ENCODE results near the gene PLA2G4E. TPM values are rescaled to one million over a fixed set of nuclear protein-coding genes. Genes with fewer than 3 reads are reported as not detected.

Gene PLA2G4E
- total RNA-seq, 1 experiment from 2014 or later, result not detected

GRCh38 chr15:41987925-41988275 is 32.9 kb downstream of the PLA2G4E start:
- intact Hi-C loops (cut with micrococcal nuclease), result loop anchor here (2.0 kb wide), 1 partner anchor 483 kb away; no protein-coding TSS in a partner anchor
- no peak overlapping the region for H3K9ac ChIP-seq (ENCODE audit: low read length)

GRCh38 chr15:41987246-41987924 is 33.5 kb downstream of the PLA2G4E start:
- H3K79me2 ChIP-seq (ENCODE audit: insufficient read depth, low read length), result no peaks in the 10 kb centered on the region
- no peak overlapping the region for H3K27ac ChIP-seq (ENCODE audit: low read depth, low read length)
- H3K9me3 ChIP-seq (ENCODE audit: control insufficient read depth in 1 of 2, insufficient read depth in 1 of 2, low read depth in 1 of 2, low read length in 2 of 2), result no peaks in the 10 kb centered on the region
- no peaks in the 10 kb centered on the region for H3K27me3 ChIP-seq (ENCODE audit: insufficient read depth, low read length)
- POLR2A ChIA-PET, result interaction anchor here (1.5 kb wide), 1 partner anchor 15 kb away, joined by 3 read pairs; the partner anchor contains the start of gene EHD4
- ATAC-seq, result no peak
- no peaks in the 10 kb centered on the region for H3K36me3 ChIP-seq (ENCODE audit: control insufficient read depth in 1 of 2, insufficient read depth in 2 of 2, low read length in 2 of 2)
- H3K4me1 ChIP-seq (ENCODE audit: control insufficient read depth in 1 of 2, insufficient read depth in 2 of 2, low read length in 2 of 2), result no peaks in the 10 kb centered on the region
- H3K9me2 ChIP-seq (ENCODE audit: insufficient read depth), result no peaks in the 10 kb centered on the region
- H4K20me1 ChIP-seq (ENCODE audit: insufficient read depth), result no peaks in the 10 kb centered on the region
- no TSS peak for BruUV-seq (replicated peaks)
- H3K4me3 ChIP-seq (replicated peaks in 1 of 2; ENCODE audit: low read depth in 1 of 2, low read length in 2 of 2), result no peak overlapping the region
- H3K9ac ChIP-seq (ENCODE audit: low read length), result no peak overlapping the region
- RAD21 ChIA-PET (ENCODE audit: low non-redundant PET in 1 of 2, low total read pairs in 2 of 2, uncharacterized antibody in 2 of 2, unreplicated experiment in 2 of 2), result no interaction called here
- no peak overlapping the region for H2AFZ ChIP-seq (ENCODE audit: low read depth, low read length, poor library complexity, severe bottlenecking)
- H3K4me2 ChIP-seq (ENCODE audit: low read length), result no peak overlapping the region
- CTCF ChIA-PET, result no interaction called here
- intact Hi-C loops (cut with micrococcal nuclease), result no loop called here
- DNase-seq (ENCODE audit: low read depth, low spot score), result no peak
- no peak for TF ChIP-seq CEBPB (IDR thresholded peaks at IDR 0.05; ENCODE audit: low read depth)
- TF ChIP-seq ELF1 (IDR thresholded peaks at IDR 0.05; ENCODE audit: borderline replicate concordance, low read depth), result no peak
- TF ChIP-seq EGR1 (IDR thresholded peaks at IDR 0.05; ENCODE audit: low read depth), result no peak
- no peak for TF ChIP-seq ZBTB33 (IDR thresholded peaks at IDR 0.05; ENCODE audit: extremely low read depth, insufficient replicate concordance, low read length)
- no peak for TF ChIP-seq POLR2A (IDR thresholded peaks at IDR 0.05; ENCODE audit: borderline replicate concordance, extremely low read depth, insufficient read depth, insufficient read length)
- TF ChIP-seq MAX (IDR thresholded peaks at IDR 0.05), result no peak
- no peak for TF ChIP-seq EZH2 (IDR thresholded peaks at IDR 0.05)
- no peak for TF ChIP-seq SIN3A (IDR thresholded peaks at IDR 0.05; ENCODE audit: low read depth)
- TF ChIP-seq ATF3 (IDR thresholded peaks at IDR 0.05), result no peak
- TF ChIP-seq RAD21 (IDR thresholded peaks at IDR 0.05; ENCODE audit: low read depth), result no peak
- no peak for TF ChIP-seq TCF7L2 (IDR thresholded peaks at IDR 0.05; ENCODE audit: borderline replicate concordance, extremely low read depth, insufficient read depth, insufficient read length)
- TF ChIP-seq EZH2phosphoT487 (IDR thresholded peaks at IDR 0.05; ENCODE audit: borderline replicate concordance), result no peak
- no peak for TF ChIP-seq ZNF274 (IDR thresholded peaks at IDR 0.05; ENCODE audit: low read depth, low read length)
- TF ChIP-seq CBX3 (IDR thresholded peaks at IDR 0.05; ENCODE audit: low read depth), result no peak
- TF ChIP-seq ZFX (IDR thresholded peaks at IDR 0.05), result no peak
- no peak for TF ChIP-seq JUND (IDR thresholded peaks at IDR 0.05)
- TF ChIP-seq SRF (IDR thresholded peaks at IDR 0.05; ENCODE audit: low read depth), result no peak

More at GRCh38 chr15:41987925-41988275, 32.9 kb downstream of the PLA2G4E start:
- ChIA-PET RAD21 (ENCODE audit: low non-redundant PET in 1 of 2, low total read pairs in 2 of 2, uncharacterized antibody in 2 of 2, unreplicated experiment in 2 of 2) (no interaction called here), POLR2A (interaction anchor here (1.5 kb wide), 1 partner anchor 15 kb away, joined by 3 read pairs; the partner anchor contains the start of gene EHD4), CTCF (no interaction called here)
- Histone ChIP-seq H4K20me1 (ENCODE audit: insufficient read depth) (no peaks in the 10 kb centered on the region), H3K27ac (ENCODE audit: low read depth, low read length) (no peak overlapping the region), H3K4me1 (ENCODE audit: control insufficient read depth in 1 of 2, insufficient read depth in 2 of 2, low read length in 2 of 2) (no peaks in the 10 kb centered on the region), H3K36me3 (ENCODE audit: control insufficient read depth in 1 of 2, insufficient read depth in 2 of 2, low read length in 2 of 2) (no peaks in the 10 kb centered on the region), H3K27me3 (ENCODE audit: insufficient read depth, low read length) (no peaks in the 10 kb centered on the region), H3K79me2 (ENCODE audit: insufficient read depth, low read length) (no peaks in the 10 kb centered on the region), H3K4me2 (ENCODE audit: low read length) (no peak overlapping the region), H3K9me2 (ENCODE audit: insufficient read depth) (no peaks in the 10 kb centered on the region), H2AFZ (ENCODE audit: low read depth, low read length, poor library complexity, severe bottlenecking) (no peak overlapping the region), H3K9me3 (ENCODE audit: control insufficient read depth in 1 of 2, insufficient read depth in 1 of 2, low read depth in 1 of 2, low read length in 2 of 2) (no peaks in the 10 kb centered on the region), H3K4me3 (replicated peaks in 1 of 2; ENCODE audit: low read depth in 1 of 2, low read length in 2 of 2) (no peak overlapping the region)
- ATAC-seq (no peak), DNase-seq (ENCODE audit: low read depth, low spot score) (no peak)
- no TSS peak for BruUV-seq (replicated peaks)
- TF ChIP-seq SRF (IDR thresholded peaks at IDR 0.05; ENCODE audit: low read depth), result no peak
- no peak for TF ChIP-seq EGR1 (IDR thresholded peaks at IDR 0.05; ENCODE audit: low read depth)
- no peak for TF ChIP-seq POLR2A (IDR thresholded peaks at IDR 0.05; ENCODE audit: borderline replicate concordance, extremely low read depth, insufficient read depth, insufficient read length)
- TF ChIP-seq CBX3 (IDR thresholded peaks at IDR 0.05; ENCODE audit: low read depth), result no peak
- TF ChIP-seq ATF3 (IDR thresholded peaks at IDR 0.05), result no peak
- TF ChIP-seq SIN3A (IDR thresholded peaks at IDR 0.05; ENCODE audit: low read depth), result no peak
- TF ChIP-seq FOSL1 (IDR thresholded peaks at IDR 0.05; ENCODE audit: low read depth), result no peak

All from HCT116 (cell line).